Endothelial cell (in vitro differentiated cells): ENCODE measurements around the gene ZBTB4. TPM values are rescaled to one million over a fixed set of nuclear protein-coding genes. Genes with fewer than 3 reads are reported as not detected.

Experiments
- DNase-seq: peaks from one replicate; pipeline ENCODE4 v3.0.0; 2021; ENCODE audit warnings: low spot score
- H3K27ac Mint-ChIP-seq: one replicate; pipeline ENCODE4 v1.8.0; 2021; ENCODE audit warnings: mixed read lengths, inconsistent platforms; ENCODE audit not compliant: unreplicated experiment
- H3K27me3 Mint-ChIP-seq: one replicate; pipeline ENCODE4 v1.8.0; 2021; ENCODE audit warnings: mild to moderate bottlenecking, moderate library complexity, mixed read lengths, inconsistent platforms; ENCODE audit not compliant: unreplicated experiment
- H3K36me3 Mint-ChIP-seq: one replicate; pipeline ENCODE4 v1.8.0; 2021; ENCODE audit warnings: mild to moderate bottlenecking, low read depth, mixed read lengths, inconsistent platforms; ENCODE audit not compliant: unreplicated experiment
- H3K4me1 Mint-ChIP-seq: one replicate; pipeline ENCODE4 v1.8.0; 2021; ENCODE audit warnings: mild to moderate bottlenecking, mixed read lengths, inconsistent platforms; ENCODE audit not compliant: unreplicated experiment
- H3K4me3 Mint-ChIP-seq: one replicate; pipeline ENCODE4 v1.8.0; 2021; ENCODE audit warnings: mild to moderate bottlenecking, mixed read lengths, inconsistent platforms; ENCODE audit not compliant: unreplicated experiment
- H3K9me3 Mint-ChIP-seq: one replicate; pipeline ENCODE4 v1.8.0; 2021; ENCODE audit warnings: mixed read lengths, inconsistent platforms; ENCODE audit not compliant: unreplicated experiment
- CTCF ChIP-seq: fragments of 200-600 bp; sonication (generic); IDR thresholded peaks from one replicate; pipeline ENCODE4 v1.5.0; 2021; ENCODE audit warnings: antibody characterized with exemption; ENCODE audit not compliant: unreplicated experiment
- total RNA-seq: library from RNA; stranded (reverse); fragmentation: NEBNext Ultra II Directional; extraction: Animal tissue kit (Norgen Biotek cat#: 25700); gene quantifications from one replicate; pipeline ENCODE4 v1.2.1, GENCODE V29; 2021; ENCODE audit not compliant: unreplicated experiment

Gene ZBTB4
- total RNA-seq, 1 donor from 2014 or later: 21.5 TPM

- H3K36me3 Mint-ChIP-seq: peaks cover 5% of the 10 kb centered on the region
- peaks cover 3% of the 10 kb centered on the region for H3K4me1 Mint-ChIP-seq
- no peaks in the 10 kb centered on the region for H3K9me3 Mint-ChIP-seq
- no peak overlapping the region for H3K27ac Mint-ChIP-seq
- H3K4me3 Mint-ChIP-seq: no peak overlapping the region
- peaks cover 6% of the 10 kb centered on the region for H3K27me3 Mint-ChIP-seq
- TF ChIP-seq CTCF: no peak
- DNase-seq: no peak
Measured at GRCh38 chr17:7459961-7460545, 19.4 kb downstream of the ZBTB4 start.

GRCh38 chr17:7448461-7448860 lies 31.0 kb downstream of the ZBTB4 start:
- no peak for TF ChIP-seq CTCF
- no peak overlapping the region for H3K27ac Mint-ChIP-seq
- peaks cover 17% of the 10 kb centered on the region for H3K4me1 Mint-ChIP-seq
- no peak for DNase-seq
- no peaks in the 10 kb centered on the region for H3K36me3 Mint-ChIP-seq
- no peaks in the 10 kb centered on the region for H3K9me3 Mint-ChIP-seq
- H3K4me3 Mint-ChIP-seq: no peak overlapping the region
- peaks cover 9% of the 10 kb centered on the region for H3K27me3 Mint-ChIP-seq

- H3K27me3 Mint-ChIP-seq: peaks cover 18% of the 10 kb centered on the region
Measured at GRCh38 chr17:7445619-7445968, 33.8 kb downstream of the ZBTB4 start.

GRCh38 chr17:7444682-7445618 lies 34.5 kb downstream of the ZBTB4 start, which contains the start of gene CHRNB1:
CHRNB1 (plus strand) TSS chr17:7445061; CDS start chr17:7445128, 67 bp downstream.
- Mint-ChIP-seq H3K36me3 (no peaks in the 10 kb centered on the region), H3K27me3 (peaks cover 20% of the 10 kb centered on the region), H3K4me3 (peak within 1 kb of the TSS; percentile 89), H3K4me1 (peaks cover 31% of the 10 kb centered on the region), H3K27ac (peak within 1 kb of the TSS; percentile 24), H3K9me3 (no peaks in the 10 kb centered on the region)
- peak; percentile 79 for DNase-seq
- no peak for TF ChIP-seq CTCF

More at GRCh38 chr17:7445619-7445968, 33.8 kb downstream of the ZBTB4 start:
- H3K4me1 Mint-ChIP-seq: peaks cover 31% of the 10 kb centered on the region
- H3K27ac Mint-ChIP-seq: peak overlapping the region; percentile 24
- H3K4me3 Mint-ChIP-seq: peak overlapping the region; percentile 89
- no peaks in the 10 kb centered on the region for H3K9me3 Mint-ChIP-seq
- H3K36me3 Mint-ChIP-seq: no peaks in the 10 kb centered on the region
- TF ChIP-seq CTCF: no peak
- no peak for DNase-seq
